Measurements from ENCODE around the gene DUSP12.

DUSP12 gene

DNA sequence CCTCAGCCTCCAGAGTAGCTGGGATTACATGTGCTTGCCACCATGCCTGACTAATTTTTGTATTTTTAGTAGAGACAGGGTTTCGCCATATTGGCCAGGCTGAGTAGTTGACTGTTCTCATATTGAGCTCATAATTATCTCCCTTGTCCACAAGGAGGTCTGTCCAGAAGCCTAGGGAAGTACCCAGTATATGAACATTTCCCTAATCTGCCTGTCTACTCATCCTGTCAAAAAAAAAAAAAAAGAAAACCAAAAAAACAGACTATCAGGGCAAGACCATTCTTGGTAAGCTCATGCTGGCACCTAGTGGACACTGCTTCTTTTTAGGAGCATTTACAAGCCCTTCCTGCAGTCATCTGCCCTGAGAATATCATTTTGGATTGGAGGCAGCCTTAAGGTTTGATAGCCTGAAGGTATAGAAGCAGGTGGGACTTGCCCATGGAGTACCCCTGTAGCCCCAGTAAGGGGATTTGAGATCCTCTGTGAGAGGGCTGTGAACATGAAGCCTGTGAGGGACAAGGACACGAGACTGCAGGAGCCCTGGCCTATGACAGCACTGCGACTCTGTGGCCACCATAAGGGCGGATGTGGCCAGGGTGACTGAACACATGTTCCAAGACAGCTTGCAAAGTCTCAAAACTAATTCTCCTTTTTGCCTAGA, 10.8 kb upstream of the DUSP12 start:
- Histone ChIP-seq H3K9ac (ENCODE audit: low read length) (peak overlapping the region; percentile 56), H3K27me3 (ENCODE audit: low read depth, low read length) (no peaks in the 10 kb centered on the region), H3K36me3 (replicated peaks; ENCODE audit: low read depth, low read length) (no peaks in the 10 kb centered on the region), H3K4me1 (ENCODE audit: low read length) (peaks cover 81% of the 10 kb centered on the region), H3K9me3 (ENCODE audit: insufficient read depth, low read length) (no peaks in the 10 kb centered on the region), H2AFZ (ENCODE audit: low read depth, low read length) (peak overlapping the region; percentile 94), H3K4me2 (ENCODE audit: low read length) (peak overlapping the region; percentile 68), H3K27ac (ENCODE audit: low read length) (peak overlapping the region; percentile 76), H3K79me2 (ENCODE audit: low read length) (no peaks in the 10 kb centered on the region), H3K4me3 (ENCODE audit: low read length) (peak overlapping the region; percentile 17; the same call in 1 of the 2 replicates), H4K20me1 (ENCODE audit: insufficient read depth, low read length) (no peaks in the 10 kb centered on the region)
- TF ChIP-seq EZH2phosphoT487 (IDR thresholded peaks at IDR 0.05; ENCODE audit: low read depth) = no peak
- peak; percentile 95 for TF ChIP-seq CTCF (IDR thresholded peaks at IDR 0.05; ENCODE audit: low read depth, low read length)

DNA sequence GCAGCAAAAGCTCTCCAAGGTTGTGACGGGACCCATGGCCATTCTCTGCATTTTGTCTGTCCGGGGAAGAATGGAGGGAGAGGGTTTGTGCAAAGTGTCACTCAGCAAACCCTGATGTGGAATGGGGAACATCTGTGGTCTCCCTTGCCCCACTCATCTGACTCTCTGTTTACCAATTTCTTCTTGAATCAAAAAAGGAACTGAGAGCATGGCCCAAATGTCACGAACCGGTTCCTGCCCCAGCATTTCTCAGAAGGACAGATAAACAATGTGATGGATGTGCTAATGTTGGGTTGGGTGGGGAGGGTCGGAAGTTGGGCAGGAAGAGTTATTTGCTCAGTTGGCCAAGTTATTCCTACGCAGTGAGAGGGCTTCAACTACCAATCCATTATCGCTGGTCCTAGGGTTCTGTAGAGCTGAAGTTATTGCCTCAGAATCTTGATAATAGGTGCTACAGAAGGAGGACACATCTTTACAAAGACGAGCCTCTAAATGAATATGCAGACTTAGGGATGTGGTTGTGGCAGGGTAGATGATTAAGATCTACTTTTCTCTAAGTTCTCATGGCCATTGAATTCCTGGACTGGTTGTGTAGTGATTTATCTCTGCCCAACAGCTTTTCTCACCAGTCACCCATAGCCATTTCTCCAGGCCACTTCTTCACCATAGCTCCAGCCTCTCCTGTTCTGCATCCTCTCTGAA, 9.6 kb upstream of the DUSP12 start:
- Histone ChIP-seq H3K4me1 (ENCODE audit: low read length) (peaks cover 94% of the 10 kb centered on the region), H3K27me3 (ENCODE audit: low read depth, low read length) (no peaks in the 10 kb centered on the region), H3K4me2 (ENCODE audit: low read length) (peak overlapping the region; percentile 68), H3K79me2 (ENCODE audit: low read length) (no peaks in the 10 kb centered on the region), H3K27ac (ENCODE audit: low read length) (peak overlapping the region; percentile 76), H2AFZ (ENCODE audit: low read depth, low read length) (peak overlapping the region; percentile 18; the same call in 1 of the 2 replicates), H3K9ac (ENCODE audit: low read length) (peak overlapping the region; percentile 56), H4K20me1 (ENCODE audit: insufficient read depth, low read length) (no peaks in the 10 kb centered on the region), H3K4me3 (ENCODE audit: low read length) (peak overlapping the region; percentile 21; the same call in 1 of the 2 replicates), H3K36me3 (replicated peaks; ENCODE audit: low read depth, low read length) (no peaks in the 10 kb centered on the region), H3K9me3 (ENCODE audit: insufficient read depth, low read length) (no peaks in the 10 kb centered on the region)
- TF ChIP-seq EZH2phosphoT487 (IDR thresholded peaks at IDR 0.05; ENCODE audit: low read depth) (no peak), CTCF (IDR thresholded peaks at IDR 0.05; ENCODE audit: low read depth, low read length) (no peak)

DNA sequence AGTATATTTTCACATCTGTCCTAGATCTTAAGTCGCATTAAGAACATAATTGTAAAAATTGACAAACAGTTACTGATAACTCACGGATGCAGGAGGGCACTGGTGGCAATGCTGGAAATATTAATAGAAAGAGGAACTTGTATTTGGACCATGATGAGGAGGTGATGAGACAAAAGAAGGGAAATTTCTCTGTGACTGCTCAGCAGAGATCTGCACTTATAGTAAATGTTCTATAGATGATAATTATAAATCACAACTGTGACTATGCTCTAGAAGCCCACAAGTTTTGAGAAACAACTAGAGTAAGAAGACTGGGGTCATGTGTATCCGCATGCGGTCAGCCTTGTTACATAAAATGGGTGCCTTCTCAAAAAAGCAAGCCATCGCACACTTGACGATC, 8.7 kb upstream of the DUSP12 start:
- H3K79me2 ChIP-seq (ENCODE audit: low read length) = no peaks in the 10 kb centered on the region
- H3K4me2 ChIP-seq (ENCODE audit: low read length) = peak overlapping the region; percentile 68
- H4K20me1 ChIP-seq (ENCODE audit: insufficient read depth, low read length) = no peaks in the 10 kb centered on the region
- no peaks in the 10 kb centered on the region for H3K27me3 ChIP-seq (ENCODE audit: low read depth, low read length)
- H3K4me1 ChIP-seq (ENCODE audit: low read length) = peaks cover 92% of the 10 kb centered on the region
- H3K36me3 ChIP-seq (replicated peaks; ENCODE audit: low read depth, low read length) = no peaks in the 10 kb centered on the region
- peak overlapping the region; percentile 24 for H3K4me3 ChIP-seq (ENCODE audit: low read length)
- H3K9ac ChIP-seq (ENCODE audit: low read length) = peak overlapping the region; percentile 49
- H3K27ac ChIP-seq (ENCODE audit: low read length) = peak overlapping the region; percentile 76
- no peaks in the 10 kb centered on the region for H3K9me3 ChIP-seq (ENCODE audit: insufficient read depth, low read length)
- H2AFZ ChIP-seq (ENCODE audit: low read depth, low read length) = peak overlapping the region; percentile 7; the same call in 1 of the 2 replicates
- TF ChIP-seq CTCF (IDR thresholded peaks at IDR 0.05; ENCODE audit: low read depth, low read length) (no peak), EZH2phosphoT487 (IDR thresholded peaks at IDR 0.05; ENCODE audit: low read depth) (no peak)

DNA sequence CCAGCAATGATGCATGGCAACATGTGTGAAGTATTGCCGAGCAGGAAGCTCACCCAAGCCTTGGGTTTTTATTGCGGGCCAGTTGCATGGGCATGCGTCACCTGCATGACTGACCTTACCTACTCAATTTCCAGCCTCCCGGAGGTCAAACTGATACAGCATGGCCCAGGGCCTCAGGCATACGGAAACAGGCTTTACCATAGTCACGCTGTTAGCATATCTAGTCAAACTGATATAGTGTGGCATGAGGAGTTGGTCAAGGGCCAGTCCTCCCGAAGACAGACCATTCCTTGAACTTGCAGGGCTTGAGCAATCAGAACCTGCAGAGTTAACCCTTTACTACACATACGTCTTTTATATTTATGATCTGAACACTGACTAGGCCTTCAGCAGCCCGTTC, 6.4 kb upstream of the DUSP12 start:
- peak overlapping the region; percentile 27; the same call in 1 of the 2 replicates for H3K4me3 ChIP-seq (ENCODE audit: low read length)
- no peaks in the 10 kb centered on the region for H3K9me3 ChIP-seq (ENCODE audit: insufficient read depth, low read length)
- H3K36me3 ChIP-seq (replicated peaks; ENCODE audit: low read depth, low read length) = no peaks in the 10 kb centered on the region
- H3K27ac ChIP-seq (ENCODE audit: low read length) = peak overlapping the region; percentile 67
- H4K20me1 ChIP-seq (ENCODE audit: insufficient read depth, low read length) = no peaks in the 10 kb centered on the region
- peak overlapping the region; percentile 12; the same call in 1 of the 2 replicates for H2AFZ ChIP-seq (ENCODE audit: low read depth, low read length)
- TF ChIP-seq CTCF (IDR thresholded peaks at IDR 0.05; ENCODE audit: low read depth, low read length) = no peak
- no peak for TF ChIP-seq EZH2phosphoT487 (IDR thresholded peaks at IDR 0.05; ENCODE audit: low read depth)
- peaks cover 84% of the 10 kb centered on the region for H3K4me1 ChIP-seq (ENCODE audit: low read length)
- H3K27me3 ChIP-seq (ENCODE audit: low read depth, low read length) = no peaks in the 10 kb centered on the region
- H3K9ac ChIP-seq (ENCODE audit: low read length) = peak overlapping the region; percentile 18; the same call in 1 of the 2 replicates
- H3K4me2 ChIP-seq (ENCODE audit: low read length) = peak overlapping the region; percentile 68
- H3K79me2 ChIP-seq (ENCODE audit: low read length) = no peaks in the 10 kb centered on the region
